Measurements from ENCODE around the gene SLC24A1.
A peak's percentile ranks its signal among the peaks of the same experiment; 100 is the strongest.

The SLC24A1 gene

DNA sequence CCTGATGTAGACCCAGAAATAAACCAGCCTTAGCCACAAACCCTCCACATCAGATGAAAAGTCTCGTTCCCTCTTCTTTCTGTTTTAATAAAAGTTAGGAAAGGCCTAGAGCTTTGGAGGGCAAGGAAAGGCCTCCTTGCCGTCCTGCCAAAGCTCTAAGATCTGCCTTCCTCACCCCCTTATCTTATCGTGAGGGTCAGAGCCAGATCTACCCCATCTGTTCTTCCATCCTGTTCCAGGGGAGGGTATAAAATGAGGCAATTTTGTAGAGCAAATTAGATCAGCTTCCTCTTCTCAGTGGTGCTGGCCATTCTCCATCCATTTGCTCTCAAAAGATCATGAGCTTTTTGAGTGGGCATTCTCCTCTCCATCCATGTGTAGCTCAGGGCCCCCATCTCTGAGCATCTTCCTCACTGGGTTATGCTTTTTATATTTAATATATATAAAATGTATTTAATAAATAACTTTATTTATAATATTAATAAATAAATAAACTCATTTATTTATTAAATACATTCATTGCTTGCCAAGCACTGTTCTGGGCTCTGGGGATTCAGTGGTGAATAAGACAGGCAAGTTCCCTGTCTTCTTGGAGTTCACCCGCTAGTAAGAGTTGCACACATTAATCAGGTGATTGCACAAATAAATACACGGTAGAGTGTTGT is 2.0 kb upstream of the SLC24A1 start:
- no peak for DNase-seq

DNA sequence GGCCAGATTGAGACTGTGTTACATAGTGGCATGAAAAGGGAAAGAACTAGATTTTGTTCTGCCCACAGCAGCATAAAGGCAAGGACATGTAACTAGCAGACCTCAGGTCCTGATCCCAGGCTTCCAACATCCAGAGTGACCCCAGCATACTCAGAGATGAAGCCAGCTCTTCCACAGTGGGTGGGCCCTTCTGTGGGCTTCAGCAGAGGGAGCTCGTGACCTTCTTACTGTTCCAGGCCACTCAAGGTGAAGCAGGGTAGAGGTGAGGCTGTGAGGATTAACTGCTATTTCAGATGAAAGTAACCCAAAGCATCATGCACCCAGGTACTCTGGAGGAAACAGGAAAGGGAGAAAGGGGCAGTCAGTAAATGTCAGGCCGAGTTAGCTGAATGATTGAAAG is 905 bp upstream of the SLC24A1 start:
- DNase-seq: no peak

DNA sequence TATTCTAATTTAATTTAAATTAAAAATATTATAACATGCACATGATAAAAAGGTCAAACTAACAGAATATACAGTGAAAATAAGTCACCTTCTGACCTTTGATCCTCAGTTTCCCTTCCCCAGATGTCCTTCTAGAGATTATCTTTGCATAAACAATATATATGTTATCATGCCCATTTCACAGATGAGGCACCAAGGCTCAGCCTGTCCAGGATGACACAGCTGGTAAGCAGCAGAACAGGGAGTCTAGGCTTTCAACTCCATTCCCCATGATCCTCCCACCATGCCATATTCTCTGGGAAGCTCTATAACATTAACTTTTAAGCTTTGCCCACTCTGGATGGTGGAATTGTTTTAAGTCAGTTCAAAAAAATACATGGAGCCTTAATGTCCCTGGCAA is 1.4 kb downstream of the SLC24A1 start:
- no peak for DNase-seq

DNA sequence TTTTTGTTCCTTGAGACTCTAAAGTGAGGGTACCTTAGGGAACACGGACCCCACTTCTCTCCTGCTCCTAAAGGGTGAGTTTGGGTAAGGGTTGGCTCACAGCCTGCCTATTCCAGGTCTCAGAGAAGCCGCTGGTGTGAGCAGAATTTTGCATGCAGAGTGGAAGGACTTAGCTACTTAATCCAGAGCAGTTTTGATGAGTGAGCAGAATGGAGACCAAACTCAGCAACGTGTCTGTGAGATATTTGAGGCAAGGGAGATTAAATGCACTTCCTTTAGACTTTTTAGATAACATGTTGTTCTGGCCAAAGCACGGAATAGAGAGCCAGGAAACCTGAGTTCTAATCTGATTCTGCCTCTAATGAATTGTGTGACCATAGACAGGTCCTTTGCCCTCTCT is 5.1 kb downstream of the SLC24A1 start:
- no peak for DNase-seq

DNA sequence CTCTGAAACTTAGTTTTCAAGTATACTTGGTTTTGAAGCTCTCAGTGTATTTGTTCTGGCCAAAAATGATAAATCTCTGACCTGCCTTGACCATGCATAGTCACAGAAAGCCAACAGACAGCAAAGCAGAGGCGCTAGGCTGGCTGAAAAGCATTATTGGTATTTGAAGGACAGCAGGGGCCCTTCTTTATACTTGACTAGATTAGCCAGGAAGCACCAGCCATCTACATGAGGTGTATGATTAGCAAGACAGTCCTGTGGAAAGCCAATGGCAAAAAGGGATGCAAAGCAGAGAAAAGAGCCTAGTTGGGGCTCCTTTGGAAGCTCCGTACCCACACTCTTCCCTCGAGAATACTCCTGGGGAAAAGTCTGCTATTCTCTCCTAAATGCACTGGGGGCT is 7.8 kb downstream of the SLC24A1 start:
- DNase-seq: no peak

DNA sequence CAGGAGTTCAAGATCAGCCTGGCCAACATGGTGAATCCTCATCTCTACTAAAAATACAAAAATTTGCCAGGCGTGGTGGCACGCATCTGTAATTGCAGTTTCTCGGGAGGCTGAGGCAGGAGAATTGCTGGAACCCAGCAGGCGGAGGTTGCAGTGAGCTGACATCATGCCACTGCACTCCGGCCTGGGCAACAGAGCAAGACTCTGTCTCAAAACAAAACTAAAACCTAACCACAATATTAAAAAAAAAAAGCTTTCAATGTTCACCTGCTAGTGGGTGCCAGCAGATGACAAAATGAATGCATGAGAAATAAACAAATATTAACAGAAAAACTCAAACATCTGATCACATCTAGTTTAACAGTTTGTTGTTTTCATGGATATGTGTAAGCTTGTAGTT is 9.0 kb downstream of the SLC24A1 start:
- DNase-seq: no peak

DNA sequence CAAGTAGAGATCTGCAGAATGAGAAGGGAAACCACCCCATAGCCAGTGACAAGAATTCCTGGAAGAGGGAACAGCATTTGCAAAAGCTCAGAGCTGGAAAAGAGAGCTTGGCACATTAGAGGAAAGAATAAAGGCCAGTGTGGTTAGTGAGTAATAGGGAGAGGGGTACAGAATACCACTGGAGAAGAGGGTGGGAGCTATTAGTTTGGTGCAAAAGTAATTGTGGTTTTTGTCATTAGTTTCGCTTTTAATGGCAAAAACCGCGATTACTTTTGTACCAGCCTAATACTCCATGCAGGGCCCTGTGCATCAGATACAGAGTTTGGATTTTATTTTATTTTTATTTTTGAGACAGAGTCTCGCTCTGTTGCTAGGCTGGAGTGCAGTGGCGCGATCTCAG is 9.8 kb downstream of the SLC24A1 start:
- no peak for DNase-seq

DNA sequence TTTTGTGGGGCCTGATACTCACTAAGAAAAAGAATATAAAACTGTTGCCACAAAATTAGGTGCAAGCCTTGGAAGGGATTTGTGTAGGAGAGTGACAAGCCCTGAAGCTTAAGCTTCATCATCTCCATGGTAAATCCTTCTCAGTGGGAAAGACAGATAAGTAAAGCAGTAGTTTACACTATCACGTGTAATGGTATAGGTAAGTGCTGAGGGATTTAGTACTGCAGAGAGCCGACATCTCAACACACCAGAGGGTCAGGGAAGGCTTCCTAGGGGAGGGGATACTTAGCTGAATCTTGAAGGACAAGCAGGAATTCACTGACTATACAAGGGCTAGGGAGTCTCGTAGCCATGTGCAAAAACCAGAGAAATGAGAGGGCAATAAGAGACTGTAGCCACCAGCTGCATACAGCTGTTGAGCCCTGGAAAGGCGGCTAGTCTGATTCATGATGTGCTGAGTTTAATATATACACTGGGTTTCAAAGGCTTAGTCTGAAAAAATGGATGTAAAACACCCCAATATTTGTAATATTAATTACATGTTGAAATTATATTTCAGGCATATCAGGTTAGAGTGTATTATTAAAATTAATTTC is 11.1 kb downstream of the SLC24A1 start:
- DNase-seq: no peak

DNA sequence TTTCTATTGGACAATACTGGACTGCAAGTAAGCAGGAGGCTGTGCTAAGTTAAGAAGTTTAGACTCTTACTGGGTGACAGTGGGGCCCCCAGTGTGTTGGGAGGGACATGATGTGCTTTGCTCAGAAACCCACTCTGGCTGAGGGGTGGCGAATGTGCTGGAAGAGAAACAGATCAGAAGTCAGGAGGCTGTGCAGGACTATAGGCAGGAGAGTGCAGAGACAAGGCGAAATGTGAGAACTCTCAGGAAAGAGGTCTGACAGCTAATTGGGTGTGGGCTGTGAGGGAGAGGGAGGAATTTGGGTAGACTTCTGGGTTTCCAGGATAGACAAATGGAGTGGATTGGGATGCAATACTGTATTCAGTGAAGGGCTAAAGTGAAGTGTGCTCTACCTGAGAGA is 12.0 kb downstream of the SLC24A1 start:
- DNase-seq: no peak

DNA sequence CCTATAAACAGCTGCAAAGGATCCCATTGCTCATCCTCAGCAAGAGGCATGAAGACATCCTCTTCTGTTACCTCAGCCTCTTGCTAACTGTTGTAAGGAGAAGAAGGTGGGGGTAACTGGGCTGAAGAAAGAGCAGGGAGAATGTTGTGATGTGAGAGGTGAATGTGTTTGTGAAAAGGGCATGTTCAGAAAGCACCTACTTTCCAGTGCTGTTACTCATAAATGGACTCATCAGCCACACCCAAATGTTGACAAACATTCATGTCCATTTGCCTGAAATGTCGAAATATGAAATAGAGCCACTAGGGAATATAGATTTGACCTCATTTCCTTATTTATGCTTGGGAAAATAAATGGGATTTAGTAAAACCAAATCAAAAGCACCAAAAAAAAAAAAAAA is 12.6 kb downstream of the SLC24A1 start:
- no peak for DNase-seq

DNA sequence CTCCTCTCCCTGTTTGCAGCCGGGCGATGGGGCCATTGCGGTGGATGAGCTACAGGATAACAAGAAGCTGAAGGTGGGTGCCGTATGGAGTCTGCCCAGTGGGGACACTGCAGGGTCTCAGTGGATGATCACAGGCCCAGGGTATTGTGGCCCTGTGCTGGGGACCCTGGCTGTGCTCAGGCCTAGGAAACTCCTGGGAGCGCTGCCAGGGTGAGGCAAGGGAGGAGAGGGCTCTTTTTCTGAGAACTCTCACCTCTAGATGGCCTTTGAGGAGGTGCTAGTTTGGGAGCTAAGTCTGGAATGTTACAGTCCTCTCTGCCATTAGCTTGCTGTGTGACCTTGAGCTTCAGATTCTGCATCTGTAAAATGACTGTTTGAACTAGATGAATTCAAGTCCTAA is 16.4 kb downstream of the SLC24A1 start:
- no peak for DNase-seq

DNA sequence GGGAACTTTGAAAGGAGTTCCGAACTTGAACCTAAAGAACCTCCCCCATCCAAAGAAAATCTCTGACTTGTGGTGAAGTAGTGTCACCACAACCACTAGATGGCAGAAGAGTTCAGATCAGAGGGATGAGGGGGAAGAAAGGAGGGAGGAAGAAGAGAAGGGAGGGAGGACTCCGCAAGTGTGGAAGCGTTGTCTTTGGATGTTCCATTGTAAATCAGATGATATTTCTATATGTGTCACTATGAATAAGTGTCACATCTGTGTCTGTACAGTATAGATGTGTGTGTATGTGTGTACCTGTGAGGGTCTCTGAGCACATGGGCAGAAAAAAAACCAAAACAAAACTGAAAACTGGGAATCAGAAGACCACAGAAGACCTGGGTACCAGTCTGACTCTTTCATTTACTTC is 16.9 kb downstream of the SLC24A1 start:
- DNase-seq: peak; percentile 47

DNA sequence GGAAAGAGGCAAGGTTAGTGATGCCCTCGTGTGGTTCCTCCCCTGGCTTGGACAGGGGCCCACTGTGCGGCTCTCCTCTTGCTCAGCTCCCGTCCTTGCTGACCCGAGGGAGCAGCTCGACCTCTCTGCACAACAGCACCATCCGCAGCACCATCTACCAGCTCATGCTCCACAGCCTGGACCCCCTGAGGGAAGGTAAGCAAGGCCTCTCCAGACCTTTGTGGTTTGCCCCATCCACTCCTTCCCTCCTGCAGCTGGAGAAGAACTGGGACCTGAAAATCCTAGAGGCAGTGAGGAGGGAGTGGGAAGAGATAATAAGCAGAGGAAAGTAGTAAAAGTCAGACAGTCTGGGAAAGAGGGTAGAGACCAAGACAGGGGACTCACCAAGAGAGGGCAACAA is 17.8 kb downstream of the SLC24A1 start:
- no peak for DNase-seq

DNA sequence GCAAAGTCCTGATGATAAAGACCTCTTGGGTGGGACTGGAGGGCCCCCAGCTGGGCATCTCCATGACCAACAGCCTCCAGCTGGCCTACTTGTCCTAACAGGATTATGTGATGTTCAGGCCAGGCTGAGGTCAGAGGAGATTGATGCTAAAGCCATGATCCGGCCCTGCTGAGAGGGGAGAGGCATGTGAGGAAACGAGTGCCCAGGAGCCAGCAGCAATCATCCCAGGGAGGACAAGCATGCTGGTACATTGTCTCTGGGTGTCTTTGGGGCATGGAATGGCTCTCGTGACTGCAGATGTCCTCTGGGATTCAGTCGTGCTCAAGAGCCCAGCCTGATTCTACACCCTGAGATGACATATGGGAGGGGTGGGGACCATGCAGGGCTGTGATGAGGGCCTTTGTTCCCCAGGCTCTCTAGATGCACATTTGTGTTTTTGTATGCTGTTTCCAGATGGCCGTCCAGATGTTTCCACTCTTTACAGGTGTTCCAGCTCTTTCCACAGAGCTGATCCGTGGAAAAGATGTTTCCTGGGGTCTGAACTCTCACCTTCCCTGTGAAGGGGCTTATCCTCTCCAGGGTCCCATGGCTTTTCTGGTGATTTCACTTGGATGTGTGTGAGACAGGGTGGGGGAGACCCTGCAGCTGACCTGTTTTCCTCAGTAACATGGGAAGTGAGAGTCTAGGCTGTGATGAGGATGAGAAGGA is 20.2 kb downstream of the SLC24A1 start:
- DNase-seq: no peak

DNA sequence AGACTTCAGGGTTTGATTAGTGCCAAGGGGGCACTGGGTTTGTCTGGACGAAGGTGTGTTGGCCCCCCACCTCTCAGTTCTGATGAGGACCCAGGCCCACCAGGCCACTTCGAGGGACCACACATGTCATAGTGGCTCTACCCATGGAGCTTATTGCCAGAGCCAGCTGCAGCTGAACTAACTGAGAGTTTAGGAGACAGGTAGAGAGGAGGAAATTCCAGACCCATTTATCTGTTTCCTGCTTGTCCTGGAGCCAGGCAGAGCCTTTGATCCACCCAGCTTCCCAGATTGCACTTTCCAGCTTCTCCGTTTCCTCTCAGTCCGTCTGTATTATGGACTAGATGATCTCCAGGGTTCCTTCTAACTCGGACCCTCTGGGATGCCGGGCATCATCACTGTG is 20.9 kb downstream of the SLC24A1 start:
- DNase-seq: no peak

DNA sequence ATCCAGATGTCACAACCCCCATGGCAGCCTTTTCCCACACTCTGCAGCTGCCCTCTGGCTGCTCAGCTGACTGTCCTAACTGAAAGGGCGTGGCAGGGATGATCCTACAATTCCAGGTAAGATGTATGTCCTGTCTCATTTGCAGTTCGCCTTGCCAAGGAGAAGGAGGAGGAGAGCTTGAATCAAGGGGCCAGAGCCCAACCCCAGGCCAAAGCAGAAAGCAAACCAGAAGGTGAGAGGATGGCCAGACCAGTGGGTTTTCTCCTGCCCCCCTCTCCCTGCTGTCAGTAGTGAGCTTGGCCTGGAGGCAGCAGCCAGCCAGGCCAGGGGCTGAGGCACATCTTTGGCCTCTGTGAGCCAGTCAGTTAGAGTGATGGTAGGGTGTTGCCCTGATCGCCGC is 22.5 kb downstream of the SLC24A1 start:
- DNase-seq: no peak

DNA sequence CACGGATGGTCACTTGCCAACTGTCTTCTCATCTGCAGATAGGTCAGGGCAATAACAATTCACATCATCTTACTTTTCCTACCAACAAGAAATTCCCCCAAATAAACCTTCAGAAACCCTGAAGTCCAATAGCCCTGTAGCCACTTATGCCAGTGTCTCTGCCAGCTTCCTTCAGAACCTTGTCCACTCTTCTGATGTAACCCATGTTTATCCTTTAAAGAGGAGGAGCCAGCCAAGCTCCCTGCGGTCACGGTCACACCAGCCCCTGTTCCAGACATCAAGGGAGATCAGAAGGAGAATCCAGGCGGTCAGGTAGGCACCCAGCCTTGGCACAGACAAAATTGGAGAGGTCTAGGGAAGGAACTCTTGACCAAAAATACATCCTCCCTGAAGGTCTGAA is 23.7 kb downstream of the SLC24A1 start:
- no peak for DNase-seq

DNA sequence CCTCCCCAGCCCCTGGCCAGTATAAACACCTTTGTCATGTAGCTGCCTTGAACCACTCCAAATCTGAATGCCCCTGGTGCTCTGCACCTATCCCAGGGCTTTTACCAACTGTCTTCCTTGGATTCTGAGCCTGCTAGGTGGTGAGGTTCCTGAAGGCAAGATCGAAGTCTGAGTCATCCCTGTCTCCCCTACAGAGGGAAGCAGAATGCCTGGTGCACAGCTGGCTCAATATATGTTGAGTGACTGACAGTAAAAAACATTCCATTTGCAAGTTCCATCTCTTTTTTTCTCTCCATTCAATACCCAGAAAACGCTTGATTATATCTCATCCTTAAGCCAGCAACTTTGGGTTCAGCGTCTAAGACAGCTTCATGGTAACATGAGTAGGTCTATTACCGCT is 24.7 kb downstream of the SLC24A1 start:
- no peak for DNase-seq

DNA sequence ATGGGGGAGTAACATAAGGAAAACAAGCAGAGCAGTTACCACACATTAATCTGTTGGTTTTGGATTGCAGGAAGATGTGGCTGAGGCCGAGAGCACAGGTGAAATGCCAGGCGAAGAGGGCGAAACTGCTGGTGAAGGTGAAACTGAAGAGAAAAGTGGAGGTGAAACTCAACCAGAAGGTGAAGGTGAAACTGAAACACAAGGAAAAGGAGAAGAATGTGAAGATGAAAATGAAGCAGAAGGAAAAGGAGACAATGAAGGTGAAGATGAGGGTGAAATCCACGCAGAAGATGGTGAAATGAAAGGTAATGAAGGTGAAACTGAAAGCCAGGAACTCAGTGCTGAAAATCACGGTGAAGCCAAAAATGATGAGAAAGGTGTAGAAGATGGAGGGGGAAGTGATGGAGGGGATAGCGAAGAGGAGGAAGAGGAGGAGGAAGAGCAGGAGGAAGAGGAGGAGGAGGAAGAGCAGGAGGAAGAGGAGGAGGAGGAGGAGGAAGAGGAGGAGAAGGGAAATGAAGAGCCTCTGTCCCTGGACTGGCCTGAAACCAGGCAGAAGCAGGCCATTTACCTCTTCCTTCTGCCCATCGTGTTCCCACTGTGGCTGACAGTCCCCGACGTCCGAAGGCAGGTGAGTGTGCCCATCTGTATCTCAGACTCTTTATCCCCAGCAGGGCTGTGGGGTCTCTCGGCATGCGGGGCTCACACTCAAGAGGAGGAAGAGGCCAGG is 28.7 kb downstream of the SLC24A1 start:
- no peak for DNase-seq

DNA sequence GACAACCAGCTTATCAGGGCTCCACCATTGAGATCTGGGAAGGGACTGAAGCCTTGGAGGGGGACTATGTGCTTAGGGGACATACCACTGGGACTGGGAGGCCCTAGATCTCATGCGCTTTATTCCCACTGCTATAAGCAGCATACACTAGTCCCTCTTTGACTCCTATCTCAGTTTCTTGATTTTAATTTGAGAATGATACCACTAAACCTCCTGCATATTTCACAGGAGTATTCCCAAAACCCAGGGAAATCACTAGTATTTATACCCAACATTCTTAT is 29.2 kb downstream of the SLC24A1 start:
- no peak for DNase-seq

DNA sequence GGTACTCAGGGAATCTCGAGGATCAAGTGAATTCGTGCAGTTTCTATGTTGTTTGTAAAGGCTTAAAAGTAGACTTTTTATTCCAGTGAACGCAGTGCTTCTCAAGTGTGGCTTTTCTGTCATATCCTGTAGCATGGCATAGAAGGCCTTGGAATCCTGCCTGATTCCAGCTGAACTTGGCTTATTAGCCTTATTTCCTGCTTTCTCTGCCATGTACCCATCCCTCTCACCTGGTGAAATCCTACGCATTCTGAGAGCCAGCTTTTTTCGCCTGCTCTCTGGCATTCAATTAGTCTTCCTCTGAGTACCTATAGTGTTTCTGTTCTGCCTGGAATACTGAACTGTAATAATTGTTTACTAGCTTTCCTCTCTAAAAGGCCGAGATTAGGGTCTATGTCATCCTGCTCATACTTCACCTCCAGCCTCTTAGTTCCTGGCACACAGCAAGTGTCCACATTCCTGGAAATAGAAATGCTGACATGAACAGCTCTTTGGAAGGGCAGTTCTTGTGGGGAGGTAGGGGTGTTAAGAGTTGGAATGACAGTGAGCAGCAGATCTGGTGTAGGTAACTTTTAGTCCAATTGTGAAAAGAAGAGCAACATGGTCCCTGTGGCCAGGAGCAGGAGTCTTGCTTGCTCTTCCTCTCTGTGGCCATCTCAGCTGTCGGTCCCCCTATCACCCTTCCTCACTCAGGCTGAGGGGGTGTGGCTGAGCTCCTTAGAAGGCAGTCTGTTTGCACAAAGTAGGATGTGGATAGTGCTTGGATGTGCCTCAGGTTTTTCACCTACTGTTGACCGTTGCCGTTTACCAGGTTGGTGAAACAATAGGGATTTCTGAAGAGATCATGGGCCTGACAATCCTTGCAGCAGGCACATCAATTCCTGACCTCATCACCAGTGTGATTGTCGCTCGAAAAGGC is 30.4 kb downstream of the SLC24A1 start:
- no peak for DNase-seq

DNA sequence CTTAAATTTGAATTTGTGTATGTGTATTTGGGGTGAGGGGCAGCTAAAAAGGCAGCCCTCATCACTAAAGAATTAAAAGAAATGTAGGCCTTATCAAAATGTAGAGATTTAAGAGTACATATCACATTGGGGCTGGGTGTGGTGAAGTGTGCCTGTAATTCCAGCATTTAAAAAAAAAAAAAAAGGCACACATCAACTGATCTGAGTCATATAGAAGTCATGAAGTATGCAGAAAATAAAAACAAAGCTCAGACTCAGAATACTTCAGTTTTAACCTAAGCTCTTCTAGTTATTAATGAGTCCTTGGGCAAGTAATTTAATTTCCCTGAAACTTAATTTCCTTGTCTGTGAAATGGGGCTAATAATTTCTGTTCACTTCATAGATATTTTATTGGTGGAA is 31.6 kb downstream of the SLC24A1 start:
- DNase-seq: no peak
